H1 (cell line): ENCODE results near the gene CCL7. TPM values are rescaled to one million over a fixed set of nuclear protein-coding genes. Genes with fewer than 3 reads are reported as not detected.

ENCODE experiments used
- ASH2L ChIP-seq: fragments of 200-600, 300-600 bp; sonication (generic); IDR thresholded peaks from one replicate; pipeline ENCODE4 v1.7.1; 2017; ENCODE audit warnings: low read length
- ATF2 ChIP-seq: IDR thresholded peaks from 2 replicates; pipeline ENCODE4 v1.6.1; 2012; ENCODE audit warnings: low read length, inconsistent platforms
- KDM5A ChIP-seq: fragments of 200-600 bp; IDR thresholded peaks from 2 replicates; pipeline ENCODE4 v1.7.1; 2012; ENCODE audit warnings: mild to moderate bottlenecking, low read length, inconsistent platforms, mixed read lengths
- POLR2AphosphoS5 ChIP-seq: IDR thresholded peaks from 2 replicates; pipeline ENCODE4 v1.6.1; 2011; ENCODE audit warnings: low read depth, low read length
- SP1 ChIP-seq: IDR thresholded peaks from 2 replicates; pipeline ENCODE4 v1.6.1; 2011; ENCODE audit warnings: low read depth, low read length
- SRF ChIP-seq: IDR thresholded peaks from 2 replicates; pipeline ENCODE4 v1.6.1; 2011; ENCODE audit warnings: mild to moderate bottlenecking, low read depth, low read length, moderate library complexity
- polyA plus RNA-seq, 7 experiments: library from polyadenylated mRNA; depleted of rRNA in 3 of 7; stranded (reverse) in 5 of 7; unstranded in 2 of 7; fragments of >200 nt in 5 of 7; fragments of 200-250 nt in 2 of 7; gene quantifications; 1 replicate in 5 of 7; 2 replicates in 1 of 7; 4 replicates in 1 of 7; pipeline versions ENCODE4 v1.2.1 to v1.2.3, GENCODE V29; 2011 to 2013; ENCODE audit warnings: missing spikeins in 2 of 7, mixed read lengths in 2 of 7
- total RNA-seq: library from RNA; stranded (reverse); fragmentation: NEBNext Ultra II Directional; extraction: Animal tissue kit (Norgen Biotek cat#: 25700); gene quantifications from 2 replicates; pipeline ENCODE4 v1.2.1, GENCODE V29; 2021

CCL7 gene
- total and polyA plus RNA-seq, 2 of the 8 experiments (the other 6 are each of a cell fraction or from before 2014, with no cell fraction given), result not detected

- no peak for TF ChIP-seq ATF2
- no peak for TF ChIP-seq KDM5A
- no peak for TF ChIP-seq ASH2L
- TF ChIP-seq POLR2AphosphoS5, result no peak
- TF ChIP-seq SP1, result no peak
- no peak for TF ChIP-seq SRF
- TF ChIP-seq, all 59 proteins: peak for 0
These were observed 43.8 kb upstream of the CCL7 start (continued) for GRCh38 chr17:34226011-34226743.
